HepG2 (cell line): ENCODE measurements around the gene COQ9. TPM values are rescaled to one million over a fixed set of nuclear protein-coding genes. Genes with fewer than 3 reads are reported as not detected.
A peak's percentile ranks its signal among the peaks of the same experiment; 100 is the strongest.

Experiments
- ARNTL ChIP-seq: sonication (generic); formaldehyde crosslinking; IDR thresholded peaks from 2 replicates; pipeline ENCODE4 v1.4.0; 2020; ENCODE audit warnings: mild to moderate bottlenecking, missing genetic modification reagents
- BATF2 ChIP-seq: sonication (generic); formaldehyde crosslinking; IDR thresholded peaks from 2 replicates; pipeline ENCODE4 v1.8.0; 2022; ENCODE audit warnings: mild to moderate bottlenecking, missing genetic modification reagents, moderate library complexity
- CBX2 ChIP-seq, 2 experiments: fragments of 200-600 bp in 1 of 2; sonication (generic); formaldehyde crosslinking in 1 of 2; IDR thresholded peaks; 2 replicates each; pipeline versions ENCODE4 v1.7.0 to v1.8.1; 2018 to 2022; ENCODE audit warnings: low read depth in 2 of 2, low read length in 1 of 2, mild to moderate bottlenecking in 1 of 2, missing genetic modification reagents in 1 of 2
- CC2D1A ChIP-seq: sonication (generic); formaldehyde crosslinking; IDR thresholded peaks from 2 replicates; pipeline ENCODE4 v1.8.1; 2023; ENCODE audit warnings: mild to moderate bottlenecking, missing genetic modification reagents
- DPF2 ChIP-seq: sonication (generic); formaldehyde crosslinking; IDR thresholded peaks from 2 replicates; pipeline ENCODE4 v1.4.0; 2020; ENCODE audit warnings: mild to moderate bottlenecking, low read depth, missing genetic modification reagents, borderline replicate concordance
- ETS1 ChIP-seq: sonication (generic); formaldehyde crosslinking; IDR thresholded peaks from 2 replicates; pipeline ENCODE4 v1.4.0; 2020; ENCODE audit warnings: missing genetic modification reagents
- JARID2 ChIP-seq: sonication (generic); formaldehyde crosslinking; IDR thresholded peaks from 2 replicates; pipeline ENCODE4 v1.8.1; 2023; ENCODE audit warnings: missing genetic modification reagents, inconsistent platforms; ENCODE audit not compliant: insufficient replicate concordance
- MEIS1 ChIP-seq: sonication (generic); formaldehyde crosslinking; IDR thresholded peaks from 2 replicates; pipeline ENCODE4 v1.9.0; 2021; ENCODE audit warnings: mild to moderate bottlenecking, missing genetic modification reagents, moderate library complexity, borderline replicate concordance
- NCOA2 ChIP-seq: sonication (generic); formaldehyde crosslinking; IDR thresholded peaks from 2 replicates; pipeline ENCODE4 v1.8.0; 2022; ENCODE audit warnings: inconsistent platforms
- NPAS2 ChIP-seq: sonication (generic); formaldehyde crosslinking; IDR thresholded peaks from 2 replicates; pipeline ENCODE4 v1.8.0; 2022; ENCODE audit warnings: mild to moderate bottlenecking, missing genetic modification reagents, borderline replicate concordance
- PTBP1 ChIP-seq: fragments of 200-400 bp; formaldehyde crosslinking; IDR thresholded peaks from 2 replicates; pipeline ENCODE4 v1.6.1; 2018; ENCODE audit warnings: low read length, low read depth; ENCODE audit not compliant: poor library complexity, severe bottlenecking
- TFAP4 ChIP-seq: sonication (generic); IDR thresholded peaks from 2 replicates; pipeline ENCODE4 v1.6.1; 2016; ENCODE audit warnings: low read depth, borderline replicate concordance
- ZFX ChIP-seq: sonication (generic); formaldehyde crosslinking; IDR thresholded peaks from 2 replicates; pipeline ENCODE4 v1.4.0; 2020; ENCODE audit warnings: mild to moderate bottlenecking, low read depth, missing genetic modification reagents, moderate library complexity
- ZNF3 ChIP-seq: IDR thresholded peaks from 2 replicates; pipeline ENCODE4 v1.7.0; 2017; ENCODE audit warnings: inconsistent platforms
- ZNF331 ChIP-seq: sonication (generic); formaldehyde crosslinking; IDR thresholded peaks from 2 replicates; pipeline ENCODE4 v1.4.0; 2020; ENCODE audit warnings: missing genetic modification reagents
- ZNF34 ChIP-seq: sonication (generic); formaldehyde crosslinking; IDR thresholded peaks from 2 replicates; pipeline ENCODE4 v1.4.0; 2020; ENCODE audit warnings: mild to moderate bottlenecking, missing genetic modification reagents, borderline replicate concordance
- ZNF414 ChIP-seq: sonication (generic); formaldehyde crosslinking; IDR thresholded peaks from 2 replicates; pipeline ENCODE4 v1.5.0; 2020; ENCODE audit warnings: missing genetic modification reagents
- ZNF484 ChIP-seq: sonication (generic); formaldehyde crosslinking; IDR thresholded peaks from 2 replicates; pipeline ENCODE4 v1.5.1; 2020; ENCODE audit warnings: mild to moderate bottlenecking, low read depth, missing genetic modification reagents, borderline replicate concordance
- ZNF562 ChIP-seq: sonication (generic); formaldehyde crosslinking; IDR thresholded peaks from 2 replicates; pipeline ENCODE4 v1.8.0; 2022; ENCODE audit warnings: missing genetic modification reagents, borderline replicate concordance
- ZNF768 ChIP-seq: sonication (generic); formaldehyde crosslinking; IDR thresholded peaks from 2 replicates; pipeline ENCODE4 v1.4.0; 2020; ENCODE audit warnings: missing genetic modification reagents
- polyA plus RNA-seq, 8 experiments: library from polyadenylated mRNA; depleted of rRNA in 3 of 8; stranded (reverse) in 7 of 8; unstranded in 1 of 8; fragments of >200 nt; fragmentation: Illumina TruSeq in 4 of 8; extraction: Trizol in 4 of 8; gene quantifications; 2 replicates each; pipeline versions ENCODE4 v1.2.1 to v1.2.3, GENCODE V29; 2011 to 2016; ENCODE audit warnings: low read depth in 4 of 8, missing spikeins in 1 of 8, mixed read lengths in 1 of 8; ENCODE audit not compliant: insufficient read depth in 1 of 8
- total RNA-seq, 5 experiments: library from RNA; depleted of rRNA; stranded (reverse); fragments of >200 nt; fragmentation: Illumina TruSeq; extraction: Trizol; gene quantifications; 2 replicates each; pipeline ENCODE4 v1.2.3, GENCODE V29; 2016; ENCODE audit warnings: low read depth in 1 of 5
- TF ChIP-seq, protein P1 (sequence below): IDR thresholded peaks from 2 replicates; pipeline ENCODE4 v1.6.1; 2018; ENCODE audit warnings: missing genetic modification reagents, mild to moderate bottlenecking, missing compliant biosample characterization
- TF ChIP-seq, protein P2 (sequence below): sonication (generic); formaldehyde crosslinking; IDR thresholded peaks from 2 replicates; pipeline ENCODE4 v1.9.0; 2021; ENCODE audit warnings: missing genetic modification reagents, borderline replicate concordance

The COQ9 gene
- total and polyA plus RNA-seq, 2 of the 13 experiments (the other 11 are each of a cell fraction or from before 2014, with no cell fraction given), result 57.5 to 108 TPM

- TF ChIP-seq ZNF414 (no peak), ZNF768 (CRISPR knock-in tag) (peak; percentile 78), ZNF331 (CRISPR knock-in tag) (peak; percentile 72; the same call in 1 of the 2 replicates), ZFX (CRISPR knock-in tag) (peak; percentile 95), NPAS2 (CRISPR knock-in tag) (no peak), NCOA2 (peak; percentile 58), PTBP1 (no peak), JARID2 (CRISPR knock-in tag) (no peak), TFAP4 (peak; percentile 90), ETS1 (CRISPR knock-in tag) (no peak), MEIS1 (CRISPR knock-in tag) (peak; percentile 98), ZNF484 (CRISPR knock-in tag) (peak; percentile 90; the same call in 1 of the 2 replicates), ZNF34 (CRISPR knock-in tag) (peak; percentile 94; the same call in 1 of the 2 replicates), DPF2 (no peak), CC2D1A (CRISPR knock-in tag) (no peak), BATF2 (CRISPR knock-in tag) (peak; percentile 90; the same call in 1 of the 2 replicates), ZNF562 (CRISPR knock-in tag) (no peak), CBX2 (IDR thresholded peaks at IDR 0.05; ENCODE audit: low read depth, low read length) (no peak), CBX2 (CRISPR knock-in tag; IDR thresholded peaks at IDR 0.05; ENCODE audit: low read depth) (no peak), ZNF3 (CRISPR knock-in tag) (no peak), ARNTL (CRISPR knock-in tag) (peak; percentile 85)
- TF ChIP-seq, protein P1, sequence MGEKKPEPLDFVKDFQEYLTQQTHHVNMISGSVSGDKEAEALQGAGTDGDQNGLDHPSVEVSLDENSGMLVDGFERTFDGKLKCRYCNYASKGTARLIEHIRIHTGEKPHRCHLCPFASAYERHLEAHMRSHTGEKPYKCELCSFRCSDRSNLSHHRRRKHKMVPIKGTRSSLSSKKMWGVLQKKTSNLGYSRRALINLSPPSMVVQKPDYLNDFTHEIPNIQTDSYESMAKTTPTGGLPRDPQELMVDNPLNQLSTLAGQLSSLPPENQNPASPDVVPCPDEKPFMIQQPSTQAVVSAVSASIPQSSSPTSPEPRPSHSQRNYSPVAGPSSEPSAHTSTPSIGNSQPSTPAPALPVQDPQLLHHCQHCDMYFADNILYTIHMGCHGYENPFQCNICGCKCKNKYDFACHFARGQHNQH, result peak; percentile 96
- TF ChIP-seq, protein P2, sequence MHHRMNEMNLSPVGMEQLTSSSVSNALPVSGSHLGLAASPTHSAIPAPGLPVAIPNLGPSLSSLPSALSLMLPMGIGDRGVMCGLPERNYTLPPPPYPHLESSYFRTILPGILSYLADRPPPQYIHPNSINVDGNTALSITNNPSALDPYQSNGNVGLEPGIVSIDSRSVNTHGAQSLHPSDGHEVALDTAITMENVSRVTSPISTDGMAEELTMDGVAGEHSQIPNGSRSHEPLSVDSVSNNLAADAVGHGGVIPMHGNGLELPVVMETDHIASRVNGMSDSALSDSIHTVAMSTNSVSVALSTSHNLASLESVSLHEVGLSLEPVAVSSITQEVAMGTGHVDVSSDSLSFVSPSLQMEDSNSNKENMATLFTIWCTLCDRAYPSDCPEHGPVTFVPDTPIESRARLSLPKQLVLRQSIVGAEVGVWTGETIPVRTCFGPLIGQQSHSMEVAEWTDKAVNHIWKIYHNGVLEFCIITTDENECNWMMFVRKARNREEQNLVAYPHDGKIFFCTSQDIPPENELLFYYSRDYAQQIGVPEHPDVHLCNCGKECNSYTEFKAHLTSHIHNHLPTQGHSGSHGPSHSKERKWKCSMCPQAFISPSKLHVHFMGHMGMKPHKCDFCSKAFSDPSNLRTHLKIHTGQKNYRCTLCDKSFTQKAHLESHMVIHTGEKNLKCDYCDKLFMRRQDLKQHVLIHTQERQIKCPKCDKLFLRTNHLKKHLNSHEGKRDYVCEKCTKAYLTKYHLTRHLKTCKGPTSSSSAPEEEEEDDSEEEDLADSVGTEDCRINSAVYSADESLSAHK (CRISPR knock-in tag), result no peak
Measured at GRCh38 chr16:57447186-57447962, at the start of gene COQ9, which contains the start of gene CIAPIN1 (continued).
